Neural crest cell (in vitro differentiated cells): ENCODE results near the gene CCDC89. TPM values are rescaled to one million over a fixed set of nuclear protein-coding genes. Genes with fewer than 3 reads are reported as not detected.

ENCODE experiments used
- DNase-seq: peaks from one replicate; pipeline ENCODE4 v3.0.0; 2021; ENCODE audit warnings: low read depth, mixed read lengths, low spot score
- H3K27ac Mint-ChIP-seq: one replicate; pipeline ENCODE4 v1.8.0; 2021; ENCODE audit warnings: mild to moderate bottlenecking, mixed read lengths; ENCODE audit not compliant: unreplicated experiment
- H3K27me3 Mint-ChIP-seq: 2 replicates; pipeline ENCODE4 v1.8.0; 2021; ENCODE audit warnings: low read depth, mild to moderate bottlenecking, mixed read lengths
- H3K36me3 Mint-ChIP-seq: 2 replicates; pipeline ENCODE4 v1.8.0; 2021; ENCODE audit warnings: low read depth, mild to moderate bottlenecking, mixed read lengths
- H3K4me1 Mint-ChIP-seq: 2 replicates; pipeline ENCODE4 v1.8.0; 2021; ENCODE audit warnings: mixed read lengths
- H3K4me3 Mint-ChIP-seq: one replicate; pipeline ENCODE4 v1.8.0; 2021; ENCODE audit warnings: mild to moderate bottlenecking, mixed read lengths
- H3K9me3 Mint-ChIP-seq: 2 replicates; pipeline ENCODE4 v1.8.0; 2021; ENCODE audit warnings: mixed read lengths
- total RNA-seq: library from RNA; stranded (reverse); gene quantifications from 2 replicates; pipeline ENCODE4 v1.2.1, GENCODE V29; 2021
- TF ChIP-seq, protein P1 (sequence below): fragments of 200-600 bp; sonication (generic); conservative IDR thresholded peaks from 2 replicates; pipeline ENCODE4 v1.5.0; 2021; ENCODE audit warnings: antibody characterized with exemption, mild to moderate bottlenecking

CCDC89 gene
- total RNA-seq, 1 donor from 2014 or later: not detected

DNA sequence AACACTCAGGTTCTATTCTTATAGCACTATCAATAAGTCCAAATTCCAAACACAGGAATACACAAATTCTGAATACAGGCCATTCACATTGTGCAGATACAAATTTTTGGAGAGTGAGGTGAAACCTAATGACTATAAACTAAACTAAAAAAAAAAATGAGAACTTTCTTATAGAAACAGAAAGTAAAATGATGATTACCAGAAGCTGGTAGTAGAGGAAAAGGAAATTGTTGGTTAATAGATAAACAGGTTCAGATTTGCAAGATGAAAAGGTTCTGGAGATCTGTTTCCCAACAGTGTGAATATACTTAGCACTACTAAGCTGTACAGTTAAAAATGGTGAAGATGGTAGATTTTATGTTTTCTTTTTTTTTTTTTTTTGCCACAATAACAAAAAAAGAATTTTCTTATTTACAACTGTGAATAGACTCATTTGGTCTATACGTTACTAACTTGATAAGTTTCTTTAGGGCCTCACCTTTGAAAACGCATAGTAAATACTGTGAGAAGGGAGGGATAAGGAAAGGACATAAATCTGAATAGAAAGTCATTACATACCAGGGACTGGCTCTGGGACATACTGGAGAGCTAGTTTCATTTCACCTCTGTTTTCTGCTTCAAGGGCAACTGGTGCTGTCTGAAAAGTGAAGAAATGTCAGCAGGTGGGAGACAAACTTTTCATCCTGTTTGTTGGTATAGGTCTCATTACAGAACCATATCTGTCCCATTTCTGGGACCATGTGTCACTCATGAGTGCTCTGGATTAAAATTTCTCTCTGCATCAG is 14.2 kb upstream of the CCDC89 start:
- TF ChIP-seq, protein P1, sequence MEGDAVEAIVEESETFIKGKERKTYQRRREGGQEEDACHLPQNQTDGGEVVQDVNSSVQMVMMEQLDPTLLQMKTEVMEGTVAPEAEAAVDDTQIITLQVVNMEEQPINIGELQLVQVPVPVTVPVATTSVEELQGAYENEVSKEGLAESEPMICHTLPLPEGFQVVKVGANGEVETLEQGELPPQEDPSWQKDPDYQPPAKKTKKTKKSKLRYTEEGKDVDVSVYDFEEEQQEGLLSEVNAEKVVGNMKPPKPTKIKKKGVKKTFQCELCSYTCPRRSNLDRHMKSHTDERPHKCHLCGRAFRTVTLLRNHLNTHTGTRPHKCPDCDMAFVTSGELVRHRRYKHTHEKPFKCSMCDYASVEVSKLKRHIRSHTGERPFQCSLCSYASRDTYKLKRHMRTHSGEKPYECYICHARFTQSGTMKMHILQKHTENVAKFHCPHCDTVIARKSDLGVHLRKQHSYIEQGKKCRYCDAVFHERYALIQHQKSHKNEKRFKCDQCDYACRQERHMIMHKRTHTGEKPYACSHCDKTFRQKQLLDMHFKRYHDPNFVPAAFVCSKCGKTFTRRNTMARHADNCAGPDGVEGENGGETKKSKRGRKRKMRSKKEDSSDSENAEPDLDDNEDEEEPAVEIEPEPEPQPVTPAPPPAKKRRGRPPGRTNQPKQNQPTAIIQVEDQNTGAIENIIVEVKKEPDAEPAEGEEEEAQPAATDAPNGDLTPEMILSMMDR: no peak
- Mint-ChIP-seq H3K27me3 (no peaks in the 10 kb centered on the region), H3K9me3 (no peaks in the 10 kb centered on the region), H3K36me3 (no peaks in the 10 kb centered on the region), H3K4me1 (no peaks in the 10 kb centered on the region), H3K27ac (no peak overlapping the region), H3K4me3 (no peak overlapping the region)
- no peak for DNase-seq

DNA sequence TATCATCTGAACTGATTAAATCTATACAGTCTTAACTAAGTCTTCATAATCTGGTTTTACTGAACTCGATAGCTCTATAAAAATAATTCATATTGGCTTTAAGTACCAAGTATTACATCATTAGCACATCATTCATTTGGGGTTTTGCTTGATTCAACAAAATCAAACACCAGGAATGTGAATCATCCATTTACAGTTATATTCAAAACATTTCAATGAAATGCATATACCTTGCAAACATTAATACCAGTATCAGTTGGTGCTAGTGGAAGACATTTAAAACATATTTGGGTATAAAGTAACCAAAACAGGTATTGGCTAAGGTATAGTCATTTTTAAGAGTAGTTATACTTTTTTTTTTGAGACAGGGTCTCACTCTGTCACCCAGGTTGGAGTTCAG is 12.2 kb upstream of the CCDC89 start:
- Mint-ChIP-seq H3K27me3 (no peaks in the 10 kb centered on the region), H3K27ac (no peak overlapping the region), H3K9me3 (no peaks in the 10 kb centered on the region), H3K4me1 (no peaks in the 10 kb centered on the region), H3K36me3 (no peaks in the 10 kb centered on the region), H3K4me3 (no peak overlapping the region)
- DNase-seq: no peak
- TF ChIP-seq, protein P1: no peak

DNA sequence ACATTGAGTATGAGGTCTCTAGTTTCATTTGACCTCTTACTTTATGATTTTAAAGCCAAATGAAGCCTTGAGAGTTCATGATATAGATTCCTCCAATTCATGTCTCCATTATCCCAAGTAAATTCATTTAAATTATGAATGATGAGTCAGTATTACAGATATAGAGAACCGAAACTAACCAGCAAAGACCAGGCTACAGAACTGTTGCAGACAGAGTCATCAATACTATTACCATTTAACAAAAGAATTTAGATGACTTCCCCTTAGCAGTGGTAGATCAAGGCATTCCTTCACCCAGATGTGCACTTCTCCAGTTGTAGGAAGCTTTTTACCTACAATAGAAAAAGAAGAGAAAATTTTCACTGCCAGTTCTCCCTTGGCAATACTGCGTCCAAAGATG is 11.8 kb upstream of the CCDC89 start:
- no peaks in the 10 kb centered on the region for H3K4me1 Mint-ChIP-seq
- TF ChIP-seq, protein P1: no peak
- H3K9me3 Mint-ChIP-seq: no peaks in the 10 kb centered on the region
- no peak overlapping the region for H3K4me3 Mint-ChIP-seq
- no peaks in the 10 kb centered on the region for H3K27me3 Mint-ChIP-seq
- no peaks in the 10 kb centered on the region for H3K36me3 Mint-ChIP-seq
- no peak overlapping the region for H3K27ac Mint-ChIP-seq
- DNase-seq: no peak

DNA sequence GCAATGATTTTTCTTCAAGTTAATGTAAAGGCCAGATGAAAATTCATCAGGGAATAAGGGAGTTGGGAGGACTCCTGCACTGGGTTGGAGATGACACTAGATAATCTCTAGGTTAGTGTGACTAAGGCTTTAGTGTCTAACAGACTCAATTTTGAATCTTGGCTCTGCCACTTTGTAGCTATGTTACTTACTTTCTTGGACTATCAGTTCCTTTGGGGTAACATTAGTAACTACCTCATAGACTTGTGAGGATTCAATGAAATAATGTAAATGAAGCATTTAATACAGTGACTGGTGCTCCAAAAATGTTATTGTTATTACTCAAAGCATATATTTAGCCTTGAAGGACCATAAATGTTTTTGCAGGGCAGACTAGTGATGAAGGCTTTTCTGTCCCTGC is 9.6 kb upstream of the CCDC89 start:
- Mint-ChIP-seq H3K4me1 (no peaks in the 10 kb centered on the region), H3K36me3 (no peaks in the 10 kb centered on the region), H3K4me3 (no peak overlapping the region), H3K27me3 (no peaks in the 10 kb centered on the region), H3K9me3 (no peaks in the 10 kb centered on the region), H3K27ac (no peak overlapping the region)
- no peak for DNase-seq
- TF ChIP-seq, protein P1: no peak

DNA sequence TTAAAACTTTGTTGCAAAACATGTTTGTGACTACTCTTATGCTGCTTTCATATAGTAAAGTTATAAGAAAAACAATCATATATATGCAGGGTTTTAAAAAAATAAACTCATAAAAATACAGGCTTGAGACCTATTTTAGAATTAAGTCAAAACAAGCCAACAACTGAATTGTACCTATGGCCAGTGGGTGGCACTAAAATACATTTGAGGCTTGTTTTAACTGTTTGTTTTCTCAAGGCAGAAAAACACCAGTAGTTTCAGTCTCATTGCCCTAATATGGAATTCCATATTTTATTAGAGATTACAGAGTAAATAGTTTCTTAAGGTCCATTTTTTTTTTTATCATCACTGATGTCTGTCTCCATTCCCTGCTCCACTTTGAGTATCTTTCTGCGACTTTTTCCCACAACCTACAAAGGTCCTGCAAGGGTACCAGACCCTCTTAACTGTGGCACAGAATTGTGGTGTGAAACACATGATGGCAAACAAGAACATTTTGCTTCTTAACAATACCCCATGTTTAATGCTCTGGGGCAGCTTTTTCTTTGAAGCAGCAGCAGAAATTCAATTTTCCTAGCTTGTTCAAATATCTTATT is 8.5 kb upstream of the CCDC89 start:
- Mint-ChIP-seq H3K4me1 (no peaks in the 10 kb centered on the region), H3K36me3 (no peaks in the 10 kb centered on the region), H3K4me3 (no peak overlapping the region), H3K27ac (no peak overlapping the region), H3K27me3 (no peaks in the 10 kb centered on the region), H3K9me3 (no peaks in the 10 kb centered on the region)
- DNase-seq: no peak
- TF ChIP-seq, protein P1: peak; percentile 66
